NK-92 treated with Interleukin-12 subunit alpha and Interleukin-12 subunit beta, amount 100 ng/mL, for 24 hours (cell line): ENCODE measurements around the gene ABTB2.

Experiments
- DNase-seq: peaks from one replicate; lab custom pipeline; 2025; lab: John Stamatoyannopoulos, UW

The ABTB2 gene

DNA sequence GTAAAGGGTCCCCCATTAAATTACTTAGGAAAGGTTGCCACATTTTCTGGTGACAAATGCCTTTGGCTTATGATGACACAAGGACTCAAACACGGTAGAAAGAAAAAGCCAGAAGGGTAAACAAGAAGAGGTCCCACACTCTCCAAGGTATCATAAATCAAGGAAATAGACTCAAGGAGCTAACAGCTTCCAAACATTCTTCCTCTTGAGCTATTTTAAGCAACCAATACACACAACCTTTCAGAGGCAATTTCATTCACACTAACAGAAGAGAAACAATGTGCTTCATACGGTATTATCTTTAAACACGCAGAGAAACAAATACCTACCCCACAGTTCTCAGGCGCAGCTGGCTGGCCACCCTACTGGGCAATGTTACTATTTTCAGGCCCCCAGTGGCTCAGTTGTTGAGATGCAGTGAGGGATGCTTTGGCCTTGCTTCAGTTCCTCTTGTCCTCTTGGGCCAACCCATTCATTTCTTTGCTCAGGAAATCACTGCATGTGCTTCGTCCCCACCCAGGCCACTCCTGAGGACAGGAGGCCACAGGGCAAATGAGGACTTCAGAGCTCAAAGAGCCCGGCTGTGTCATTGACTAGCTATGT, 15.8 kb downstream of the ABTB2 start:
- DNase-seq, result no peak

DNA sequence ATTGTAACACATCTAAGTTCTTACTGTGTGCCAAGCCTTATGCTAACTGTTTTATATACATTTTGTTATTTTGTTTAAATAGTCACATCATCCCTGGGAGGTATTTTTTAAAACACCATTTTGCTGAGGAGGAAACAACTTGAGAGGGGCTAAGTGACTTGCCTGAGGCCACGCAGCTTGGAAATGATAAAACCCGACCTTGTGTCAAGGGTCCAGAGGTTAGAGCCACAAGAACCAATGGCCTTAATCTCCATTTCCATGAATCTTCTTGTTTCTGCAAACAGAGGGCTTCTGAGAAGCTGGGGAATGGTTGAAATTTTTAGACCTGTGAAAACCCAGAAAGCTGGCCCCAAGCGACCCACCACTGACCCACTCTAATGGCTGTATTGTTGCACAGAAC, 16.7 kb downstream of the ABTB2 start:
- no peak for DNase-seq

DNA sequence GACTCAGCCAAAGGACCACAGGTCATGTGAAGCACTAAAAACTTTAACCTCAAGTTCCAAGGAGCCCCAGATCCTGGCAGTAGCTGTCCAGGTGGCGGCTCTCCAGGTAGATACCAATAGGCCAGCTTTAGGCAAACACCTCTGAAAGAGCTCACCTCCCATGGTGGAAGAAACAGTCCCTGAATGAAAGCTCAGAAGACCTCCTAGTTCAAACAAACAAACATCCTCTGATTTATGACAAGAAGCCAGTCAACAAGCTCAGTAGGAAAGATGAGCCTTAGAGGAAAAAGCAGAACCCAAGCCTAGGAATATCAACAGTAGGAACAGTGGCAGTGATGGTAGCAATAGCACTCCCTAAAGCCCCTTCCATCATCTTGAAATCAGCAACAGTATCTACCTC, 17.2 kb downstream of the ABTB2 start:
- no peak for DNase-seq

DNA sequence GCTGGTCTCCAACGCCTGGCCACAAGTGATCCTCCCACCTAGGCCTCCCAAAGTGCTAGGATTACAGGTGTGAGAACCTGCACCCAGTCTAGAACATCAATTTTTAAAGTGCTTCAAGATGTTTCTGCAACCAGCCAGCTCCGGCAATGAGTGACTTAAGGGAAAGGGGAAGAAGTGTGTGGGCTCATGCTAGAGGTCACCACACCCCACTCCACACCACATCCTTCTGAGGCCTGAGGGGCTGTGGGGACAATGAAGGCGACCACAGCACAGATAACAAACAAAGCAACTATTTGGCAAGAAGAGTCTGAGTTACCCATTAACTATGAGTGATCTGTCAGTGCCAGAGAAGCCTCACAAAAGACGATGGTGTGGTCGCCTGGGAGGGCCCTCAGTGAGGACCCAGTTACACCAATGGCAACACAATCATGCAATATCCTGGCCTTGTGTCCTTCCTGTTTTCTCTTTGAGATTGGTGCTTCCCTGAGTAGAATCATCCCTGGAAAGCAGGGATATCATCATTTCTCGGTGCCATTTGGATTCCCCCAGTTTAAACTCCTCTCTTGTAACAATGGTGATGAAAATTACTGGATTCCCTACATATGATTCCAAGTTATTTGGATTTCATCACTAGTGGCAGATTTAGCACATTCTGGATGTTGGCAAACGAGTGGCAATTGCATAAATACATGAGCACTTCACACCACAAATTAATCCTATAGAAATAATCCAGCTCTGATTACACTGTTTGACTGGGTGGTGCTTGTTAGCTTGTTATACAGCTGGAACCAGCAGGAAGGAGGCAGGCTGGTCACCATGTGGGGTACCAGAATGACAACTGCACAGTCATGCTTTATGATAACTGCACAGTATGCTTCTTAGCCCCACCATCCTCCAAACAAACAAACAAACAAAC, 18.4 kb downstream of the ABTB2 start:
- no peak for DNase-seq

DNA sequence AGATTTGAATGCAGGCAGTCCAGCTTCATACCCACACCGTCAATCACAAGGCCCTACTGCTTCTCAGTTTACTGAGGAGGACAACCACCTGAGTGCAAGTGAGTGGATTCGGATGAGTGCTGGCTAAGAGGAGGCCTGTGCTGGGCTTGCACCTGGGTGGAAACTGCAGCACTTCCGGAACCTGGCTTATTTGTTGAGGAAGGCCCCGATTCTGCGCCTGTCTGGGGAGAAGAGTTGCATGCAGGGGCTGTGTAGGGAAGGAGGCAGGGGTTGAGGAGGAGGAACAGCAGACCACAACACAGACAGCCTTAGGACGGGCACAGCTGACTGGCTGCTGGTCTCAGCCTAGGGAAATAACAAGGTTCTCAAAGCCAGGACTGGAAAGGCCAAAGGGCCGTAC, 20.8 kb downstream of the ABTB2 start:
- no peak for DNase-seq

DNA sequence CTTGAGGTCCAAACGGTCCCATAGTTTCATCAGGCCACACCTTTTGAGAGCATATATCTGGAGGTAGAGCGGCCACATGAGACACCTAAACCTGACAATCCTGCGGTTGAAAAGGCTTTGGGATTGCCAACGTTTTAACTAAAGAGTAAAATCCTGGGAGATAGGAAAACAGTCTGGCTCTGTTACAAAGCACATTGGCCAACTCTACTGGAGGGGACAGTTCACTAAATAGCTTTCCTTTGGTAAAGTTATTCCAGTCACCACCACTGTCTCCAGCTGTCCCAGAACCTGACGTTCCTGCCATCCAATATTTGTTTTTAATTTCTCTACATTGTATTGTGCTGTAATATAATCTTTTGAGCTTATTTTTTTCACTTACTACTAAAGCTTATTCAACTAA, 22.0 kb downstream of the ABTB2 start:
- DNase-seq, result no peak

DNA sequence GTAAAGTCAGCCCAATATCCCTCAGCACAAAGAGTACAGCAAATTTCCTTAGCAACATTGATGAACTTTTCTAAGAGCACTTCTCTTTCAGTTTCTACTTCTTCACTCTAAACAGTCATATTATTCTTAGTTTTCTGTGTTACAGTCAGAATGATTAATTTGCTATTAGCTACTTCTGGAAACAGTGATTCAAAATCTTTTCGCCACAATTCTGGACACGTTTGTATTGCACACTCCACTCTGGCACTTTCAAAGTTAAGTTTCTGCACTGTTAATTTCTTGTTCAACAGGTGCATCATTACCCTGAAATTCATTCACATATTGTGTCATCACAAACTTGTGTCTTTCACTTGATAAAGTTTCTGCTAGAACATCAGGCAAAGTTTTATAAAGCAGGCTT, 22.5 kb downstream of the ABTB2 start:
- no peak for DNase-seq

DNA sequence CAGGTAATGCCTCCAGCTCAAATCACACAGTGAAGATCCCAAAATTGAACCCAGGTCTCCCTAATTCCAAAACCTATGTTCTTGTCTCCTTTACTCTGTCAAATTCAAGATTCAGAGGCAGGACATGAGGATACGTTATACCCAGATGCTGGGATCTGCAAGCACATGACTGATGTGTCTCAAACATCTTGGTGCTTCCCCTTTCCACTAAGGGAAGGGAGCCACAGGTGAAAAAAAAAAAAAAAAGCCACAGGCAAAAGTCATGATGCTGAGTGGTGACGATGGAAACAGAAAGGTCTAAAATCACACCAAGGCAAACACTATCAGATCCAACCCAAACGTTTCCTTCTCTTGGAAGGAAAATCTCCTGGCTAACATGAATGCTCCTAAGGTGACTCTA, 24.0 kb downstream of the ABTB2 start:
- no peak for DNase-seq

DNA sequence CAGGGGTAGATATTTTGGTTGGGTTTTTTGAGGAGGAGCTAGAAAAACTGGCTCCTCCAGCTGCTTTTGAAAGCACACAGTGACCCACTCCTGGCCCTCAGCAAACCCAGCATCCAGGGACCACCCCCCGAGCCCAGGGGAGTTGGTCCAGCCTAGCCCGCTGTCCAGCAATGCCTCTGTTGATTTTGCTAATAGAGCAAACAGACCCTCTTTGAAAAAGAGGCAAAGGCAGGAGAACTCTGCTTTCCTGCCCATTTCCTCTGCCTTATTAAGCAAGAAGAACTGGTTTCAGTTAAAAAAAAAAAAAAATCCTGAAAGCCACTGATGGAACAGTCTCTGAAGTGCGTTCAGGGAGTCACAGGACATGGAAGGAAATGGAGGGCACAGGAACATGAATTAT, 25.3 kb downstream of the ABTB2 start:
- DNase-seq, result no peak

DNA sequence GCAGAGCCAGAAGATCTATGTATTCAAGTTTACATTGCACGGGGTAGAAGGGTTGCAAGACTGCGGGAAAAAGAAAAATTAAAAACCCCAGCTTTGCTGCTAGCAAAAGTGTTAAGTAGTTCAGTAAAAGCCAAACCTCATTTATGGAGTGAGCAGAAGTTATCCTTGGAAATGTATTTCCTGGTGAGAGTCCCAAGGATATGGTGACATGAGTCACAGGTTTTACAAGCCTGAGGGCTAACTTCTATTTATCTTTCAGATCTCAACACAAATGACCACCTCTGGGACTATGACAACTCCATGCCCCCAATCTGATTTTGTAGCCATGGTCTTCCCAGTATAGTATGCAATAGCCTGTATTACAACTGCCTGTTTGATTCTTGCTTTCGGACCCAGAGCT, 26.1 kb downstream of the ABTB2 start:
- DNase-seq, result no peak

DNA sequence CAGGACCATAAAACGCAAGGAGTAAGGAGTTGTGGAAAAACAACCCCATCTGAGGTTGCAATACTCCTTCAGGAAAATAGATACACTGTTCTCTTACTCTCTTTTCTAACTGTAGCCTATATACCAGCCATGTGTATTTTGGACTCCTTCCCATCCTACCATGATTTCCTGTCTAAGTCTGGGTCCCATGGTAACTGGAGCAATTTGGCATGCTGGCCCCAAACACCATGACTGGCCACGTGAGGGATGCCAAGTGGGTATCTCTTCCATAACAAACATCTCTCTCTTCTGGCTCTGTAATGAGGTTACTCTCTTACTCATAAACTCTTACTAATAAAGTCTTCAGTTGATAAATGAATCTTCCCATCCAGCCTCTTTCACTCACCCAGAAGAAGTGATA, 26.5 kb downstream of the ABTB2 start:
- no peak for DNase-seq

DNA sequence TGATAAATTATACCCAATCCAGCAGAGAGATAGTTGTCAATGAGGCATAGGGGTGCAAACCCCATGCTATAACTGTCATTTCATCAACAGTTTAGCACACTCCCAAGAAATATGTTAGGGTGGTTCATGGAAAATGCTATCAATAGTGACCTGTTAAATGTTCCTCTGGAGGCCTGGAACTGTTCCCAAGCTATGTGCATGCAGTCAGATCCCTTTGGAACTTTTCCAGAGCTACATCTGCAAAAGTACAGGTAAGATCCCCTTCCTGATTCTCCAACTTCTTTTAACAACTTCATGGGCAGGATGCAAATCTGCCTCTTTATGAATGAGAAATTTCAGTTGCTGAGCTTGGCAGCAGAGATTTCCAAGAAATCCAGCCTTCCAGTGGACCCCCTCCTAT, 27.2 kb downstream of the ABTB2 start:
- no peak for DNase-seq

DNA sequence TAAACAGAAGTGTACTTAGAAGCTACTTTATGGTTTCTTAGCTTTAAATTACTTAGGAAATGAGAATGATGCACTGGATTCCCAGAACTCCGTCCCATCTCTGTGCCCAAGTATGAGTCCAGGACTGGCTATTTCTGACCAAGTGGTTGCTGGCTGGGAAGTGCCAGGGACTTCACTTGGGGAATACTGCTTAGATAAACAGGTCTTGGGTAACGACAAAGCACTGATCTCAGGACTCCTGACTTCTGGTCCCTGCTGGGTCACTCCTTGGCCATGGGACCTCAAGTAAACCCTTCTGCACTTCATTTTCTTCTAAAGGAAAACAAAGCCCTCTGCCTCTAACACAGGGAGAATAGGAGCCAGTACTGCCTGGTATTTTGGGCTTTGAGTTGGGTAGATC, 27.9 kb downstream of the ABTB2 start:
- no peak for DNase-seq

DNA sequence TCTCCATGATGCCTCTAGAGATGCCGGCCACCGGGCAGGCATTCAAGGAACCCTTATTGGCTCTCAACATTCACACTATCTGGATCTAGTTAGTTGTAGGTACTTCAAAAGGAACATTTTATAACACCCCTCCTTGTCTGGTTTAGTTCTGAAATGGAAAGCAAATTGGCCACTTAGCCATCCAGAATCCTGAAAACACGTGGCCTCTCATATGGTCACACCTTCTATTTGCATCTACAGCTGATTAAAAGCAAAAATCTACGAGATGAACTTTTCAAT, 29.2 kb downstream of the ABTB2 start:
- DNase-seq, result no peak

DNA sequence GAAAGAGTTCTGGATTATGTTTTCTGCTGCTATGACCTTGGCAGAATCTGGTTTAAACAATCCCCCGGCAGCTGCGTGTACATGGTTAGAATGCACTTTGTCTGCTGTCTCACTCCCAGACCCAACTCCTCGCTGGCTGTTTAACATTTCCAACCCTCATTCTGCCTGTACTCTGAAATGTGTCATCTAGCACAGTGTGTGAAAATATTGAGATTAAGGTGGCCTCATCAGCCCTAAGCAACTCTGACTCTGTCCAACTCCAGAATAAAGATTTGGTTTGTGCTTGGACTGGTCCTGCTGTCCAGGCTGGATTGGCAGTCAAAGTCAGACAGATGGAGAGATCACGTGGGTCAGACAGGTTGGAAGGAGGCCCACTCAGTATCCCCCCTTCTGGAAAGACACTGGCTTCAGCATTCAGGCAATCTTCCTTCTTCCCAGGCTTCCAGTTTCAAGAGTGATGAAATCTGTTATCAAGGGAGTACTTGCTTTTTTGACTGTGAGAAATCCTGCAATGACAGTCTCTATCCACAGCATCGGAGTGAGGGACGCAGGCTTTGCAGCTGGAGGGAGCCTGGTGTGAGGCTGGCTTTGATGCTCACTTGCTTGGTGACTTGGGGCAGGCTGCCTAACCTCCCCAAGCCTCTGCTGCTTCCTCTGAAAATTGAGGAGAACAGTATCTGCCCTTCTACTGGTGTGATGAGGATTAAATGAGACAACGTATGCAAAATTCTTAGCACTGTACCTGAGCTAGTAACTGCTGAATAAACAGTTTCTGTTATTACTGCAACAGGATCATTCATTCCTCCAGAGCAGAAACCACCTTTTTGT, 29.8 kb downstream of the ABTB2 start:
- no peak for DNase-seq

DNA sequence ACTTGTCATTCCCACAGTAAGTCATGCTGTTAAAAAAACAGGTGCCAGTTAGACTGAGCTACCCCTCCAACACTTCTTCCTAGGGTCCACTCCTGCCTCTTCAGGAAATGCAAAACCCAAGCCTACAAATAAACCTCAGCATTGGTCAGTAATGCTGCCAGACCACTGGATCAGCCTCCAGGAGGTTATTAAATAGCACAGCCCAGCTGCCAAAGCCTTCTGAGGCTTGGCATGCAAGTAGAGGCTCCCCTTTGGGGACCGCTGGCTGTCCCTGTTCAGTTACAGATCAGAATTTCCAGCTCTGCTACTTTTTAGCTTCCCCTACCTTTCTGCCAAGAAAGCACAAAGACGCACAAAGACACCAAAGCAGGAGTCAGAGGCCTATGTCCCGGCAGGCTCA, 33.3 kb downstream of the ABTB2 start:
- DNase-seq, result no peak

DNA sequence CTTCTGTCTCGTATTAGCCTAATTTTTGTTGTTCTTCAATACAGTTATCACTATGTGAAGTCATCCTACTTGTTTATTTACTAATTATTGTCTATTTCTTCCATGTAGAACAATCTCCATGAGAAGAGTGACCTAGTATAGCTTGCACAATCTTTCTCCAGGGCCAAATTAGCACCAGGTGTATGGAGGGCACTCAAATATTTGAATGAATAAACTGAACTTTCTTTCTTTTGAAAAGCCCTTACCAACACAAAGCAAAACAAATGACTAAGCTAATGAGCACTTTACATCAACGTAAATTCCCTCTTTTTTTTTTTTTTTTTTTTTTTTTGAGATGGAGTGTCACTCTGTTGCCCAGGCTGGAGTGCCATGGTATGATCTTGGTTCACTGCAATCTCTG, 34.2 kb downstream of the ABTB2 start:
- no peak for DNase-seq

DNA sequence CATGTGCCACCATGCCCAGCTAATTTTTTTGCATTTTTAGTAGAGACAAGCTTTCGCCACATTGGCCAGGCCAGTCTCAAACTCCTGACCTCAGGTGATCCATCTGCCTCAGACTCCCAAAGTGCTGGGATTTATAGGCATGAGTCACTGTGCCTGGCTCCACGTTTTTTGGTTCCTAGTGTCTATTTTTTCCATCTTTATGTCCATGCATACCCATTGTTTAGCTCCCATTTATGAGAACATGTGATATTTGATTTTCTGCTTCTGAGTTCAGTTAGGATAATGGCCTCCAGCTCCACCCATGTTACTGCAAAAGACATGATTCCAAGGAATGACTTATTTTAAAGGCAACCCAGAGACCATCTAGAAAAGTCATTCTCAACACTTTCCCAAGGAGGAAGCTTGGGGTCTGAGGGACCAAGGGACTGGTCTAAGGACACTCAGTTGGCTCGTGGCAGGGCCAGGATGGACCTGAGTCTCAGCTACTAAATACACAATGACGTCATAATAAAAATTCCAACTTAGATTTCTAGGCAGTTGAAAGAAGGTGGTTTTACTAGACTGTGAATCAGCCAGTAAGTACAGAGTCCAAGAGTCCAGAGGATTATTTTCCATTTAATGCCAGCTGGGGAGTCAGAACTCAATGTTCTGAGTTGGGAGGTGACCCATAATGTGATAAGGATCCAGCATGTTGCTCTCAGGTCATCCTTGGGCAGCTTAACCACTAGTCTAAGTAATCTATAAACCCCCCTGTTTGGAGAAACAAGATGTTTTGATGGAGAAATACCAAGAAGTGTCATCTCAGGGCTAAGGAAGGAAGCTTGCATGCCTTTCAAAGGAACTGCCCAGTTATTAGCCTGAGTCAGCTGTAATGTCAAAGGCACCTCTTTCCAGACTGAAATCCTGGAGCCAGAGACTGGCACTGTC, 39.4 kb downstream of the ABTB2 start:
- DNase-seq, result no peak

DNA sequence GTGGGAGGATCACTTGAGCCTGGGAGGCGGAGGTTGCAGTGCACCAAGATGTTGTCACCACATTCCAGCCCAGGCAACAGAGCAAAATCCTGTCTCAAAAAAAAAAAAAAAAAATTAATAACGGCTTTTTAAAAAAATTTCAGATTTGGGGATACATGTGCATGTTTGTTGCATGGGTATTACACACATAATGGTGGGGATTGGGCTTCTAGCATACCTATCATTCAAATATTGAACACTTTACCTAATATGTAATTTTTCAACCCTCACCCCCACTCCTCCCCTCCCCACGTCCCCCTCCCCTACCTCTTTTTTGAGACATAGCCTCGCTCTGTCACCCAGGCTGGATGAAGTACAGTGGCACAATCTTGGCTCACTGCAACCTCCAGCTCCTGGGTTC, 40.1 kb downstream of the ABTB2 start:
- DNase-seq, result no peak

DNA sequence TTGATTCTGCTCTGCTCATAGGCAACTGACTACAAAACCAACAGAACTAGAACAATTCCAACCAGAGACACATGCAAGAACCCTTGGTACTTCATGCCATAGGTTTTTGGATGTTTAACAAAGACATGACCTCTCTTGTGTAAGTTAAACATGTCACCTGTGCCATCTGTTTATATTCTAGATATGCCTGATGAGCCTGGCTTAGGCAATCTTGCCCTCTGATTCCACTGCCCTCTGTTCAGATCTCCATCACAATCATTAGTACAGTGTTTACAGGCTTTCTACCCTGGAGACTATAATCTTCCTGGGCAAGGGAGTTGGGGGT, 40.8 kb downstream of the ABTB2 start:
- DNase-seq, result no peak

DNA sequence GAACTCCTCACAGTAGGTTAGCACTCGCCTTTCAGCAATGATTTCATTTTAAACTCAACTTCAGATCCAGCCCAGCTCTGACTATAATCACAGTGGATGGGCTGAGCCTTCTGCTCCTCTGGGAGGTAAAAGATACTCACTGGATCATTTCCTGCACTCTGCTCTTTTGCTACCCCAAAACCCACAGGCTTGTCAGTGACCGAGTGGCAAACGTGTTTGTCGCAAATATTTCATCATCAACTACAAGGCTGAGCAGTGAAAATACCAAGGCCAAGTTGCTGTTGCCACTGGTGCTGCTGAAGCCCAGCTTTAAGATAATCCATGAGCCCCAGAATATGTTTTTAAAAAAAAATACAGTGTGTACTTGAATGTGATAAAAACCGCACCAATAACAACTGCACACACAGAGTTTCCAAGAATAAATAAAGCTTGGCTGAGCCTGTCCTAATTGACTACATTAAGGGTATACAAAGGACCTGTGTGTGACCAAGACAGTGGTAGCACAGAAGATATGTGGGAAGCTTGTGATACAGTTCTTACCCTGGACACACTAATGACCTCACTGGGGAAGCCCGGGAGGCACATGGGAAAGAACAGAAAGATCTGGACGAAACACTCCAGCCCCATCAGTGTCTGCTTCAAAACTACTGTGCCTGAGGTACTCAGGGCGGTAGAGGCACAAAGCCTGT, 41.3 kb downstream of the ABTB2 start:
- no peak for DNase-seq

DNA sequence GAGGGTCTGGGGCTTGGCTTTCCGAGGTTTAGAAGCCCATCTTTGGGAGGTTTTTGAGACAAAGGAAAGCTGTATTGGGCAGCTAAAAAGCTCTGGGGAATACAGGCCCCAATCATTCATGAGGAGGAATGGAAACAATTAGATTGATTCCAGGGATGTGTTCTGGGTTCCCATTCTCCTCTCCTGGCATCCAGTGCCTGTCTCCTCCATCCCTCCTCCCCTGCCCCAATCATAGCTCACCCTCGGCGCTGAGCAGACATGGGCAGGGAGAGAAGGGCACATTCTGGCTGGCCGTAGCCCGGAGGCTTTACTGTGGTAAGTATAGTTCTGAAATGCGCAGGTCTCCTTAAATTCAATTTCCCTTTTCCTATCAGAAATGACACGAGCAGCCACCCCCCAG, 42.4 kb downstream of the ABTB2 start:
- no peak for DNase-seq
